ENCODE results near the gene MAGEF1.

DNA sequence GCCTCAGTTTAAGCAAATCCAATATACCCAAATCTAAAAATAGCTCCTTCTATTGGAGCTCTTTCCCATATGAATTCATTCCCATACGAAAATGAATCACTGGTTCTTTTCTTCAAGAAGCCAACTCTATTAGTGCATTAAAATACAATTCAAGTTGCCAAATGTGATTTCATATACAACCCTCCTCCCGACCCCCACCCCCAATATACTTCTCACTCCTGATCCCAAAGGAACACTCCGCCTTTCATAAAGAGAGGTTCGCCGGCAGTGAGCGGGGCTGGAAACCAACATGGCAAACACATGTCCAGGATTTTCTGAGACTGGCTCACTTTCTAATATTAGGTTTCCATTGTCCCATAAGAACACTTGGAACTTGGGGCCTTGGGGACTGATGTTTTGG is 48.5 kb downstream of the MAGEF1 start:
- TF ChIP-seq, protein P1, sequence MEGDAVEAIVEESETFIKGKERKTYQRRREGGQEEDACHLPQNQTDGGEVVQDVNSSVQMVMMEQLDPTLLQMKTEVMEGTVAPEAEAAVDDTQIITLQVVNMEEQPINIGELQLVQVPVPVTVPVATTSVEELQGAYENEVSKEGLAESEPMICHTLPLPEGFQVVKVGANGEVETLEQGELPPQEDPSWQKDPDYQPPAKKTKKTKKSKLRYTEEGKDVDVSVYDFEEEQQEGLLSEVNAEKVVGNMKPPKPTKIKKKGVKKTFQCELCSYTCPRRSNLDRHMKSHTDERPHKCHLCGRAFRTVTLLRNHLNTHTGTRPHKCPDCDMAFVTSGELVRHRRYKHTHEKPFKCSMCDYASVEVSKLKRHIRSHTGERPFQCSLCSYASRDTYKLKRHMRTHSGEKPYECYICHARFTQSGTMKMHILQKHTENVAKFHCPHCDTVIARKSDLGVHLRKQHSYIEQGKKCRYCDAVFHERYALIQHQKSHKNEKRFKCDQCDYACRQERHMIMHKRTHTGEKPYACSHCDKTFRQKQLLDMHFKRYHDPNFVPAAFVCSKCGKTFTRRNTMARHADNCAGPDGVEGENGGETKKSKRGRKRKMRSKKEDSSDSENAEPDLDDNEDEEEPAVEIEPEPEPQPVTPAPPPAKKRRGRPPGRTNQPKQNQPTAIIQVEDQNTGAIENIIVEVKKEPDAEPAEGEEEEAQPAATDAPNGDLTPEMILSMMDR (IDR thresholded peaks at IDR 0.05; ENCODE audit: low read depth, low read length) = no peak
- no peak for TF ChIP-seq EZH2phosphoT487 (IDR thresholded peaks at IDR 0.05; ENCODE audit: low read depth)

Data from OCI-LY3 (cell line).